Activated T-cell treated with anti-CD3 and anti-CD28 coated beads, Interleukin-2, amount 50 U/mL, for 24 hours (primary cell): Measurements from ENCODE around the gene OR10AG1.

Source experiments
- DNase-seq: peaks from one replicate; pipeline ENCODE4 v3.0.0-alpha.2; 2020
- H3K27ac Mint-ChIP-seq: 2 replicates; pipeline ENCODE4 v1.8.0; 2020; ENCODE audit warnings: mild to moderate bottlenecking, mixed read lengths
- H3K27me3 Mint-ChIP-seq: 2 replicates; pipeline ENCODE4 v1.8.0; 2020; ENCODE audit warnings: mixed read lengths
- H3K36me3 Mint-ChIP-seq: 2 replicates; pipeline ENCODE4 v1.8.0; 2020; ENCODE audit warnings: low read depth, mixed read lengths
- H3K4me1 Mint-ChIP-seq: 2 replicates; pipeline ENCODE4 v1.8.0; 2020; ENCODE audit warnings: low read depth, mixed read lengths
- H3K4me3 Mint-ChIP-seq: 2 replicates; pipeline ENCODE4 v1.8.0; 2020; ENCODE audit warnings: mild to moderate bottlenecking, moderate library complexity, mixed read lengths
- H3K9me3 Mint-ChIP-seq: 2 replicates; pipeline ENCODE4 v1.8.0; 2020; ENCODE audit warnings: mixed read lengths

The OR10AG1 gene

DNA sequence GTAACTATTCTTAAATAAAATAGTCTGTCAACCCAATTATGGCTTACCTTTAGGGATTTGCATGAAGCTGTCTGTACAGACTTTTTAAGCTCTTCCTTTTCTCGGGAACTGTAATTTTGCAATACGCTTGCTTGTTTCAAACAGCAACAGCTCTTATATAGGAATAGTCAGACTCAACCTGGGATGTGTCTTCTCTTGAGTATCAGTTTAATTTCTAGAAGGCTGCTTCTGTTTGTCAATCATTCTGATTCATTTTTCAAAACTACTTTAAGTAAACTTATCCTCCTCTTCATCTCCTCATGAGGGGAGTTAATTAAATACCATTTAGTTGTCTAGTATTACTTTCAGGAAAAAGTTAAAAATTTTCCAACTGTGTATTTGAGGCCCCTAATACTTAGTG is at the start of gene OR10AG1:
TSS of gene OR10AG1 (minus strand) at position 101 of the 400 bp plus-strand sequence. CDS start at position 63, 38 bp downstream.
- H3K4me3 Mint-ChIP-seq: no peak within 1 kb of the TSS
- no peak for DNase-seq
- H3K27me3 Mint-ChIP-seq: no peaks in the 10 kb centered on the region
- peaks cover 27% of the 10 kb centered on the region for H3K9me3 Mint-ChIP-seq
- no peaks in the 10 kb centered on the region for H3K4me1 Mint-ChIP-seq
- no peaks in the 10 kb centered on the region for H3K36me3 Mint-ChIP-seq
- no peak within 1 kb of the TSS for H3K27ac Mint-ChIP-seq

DNA sequence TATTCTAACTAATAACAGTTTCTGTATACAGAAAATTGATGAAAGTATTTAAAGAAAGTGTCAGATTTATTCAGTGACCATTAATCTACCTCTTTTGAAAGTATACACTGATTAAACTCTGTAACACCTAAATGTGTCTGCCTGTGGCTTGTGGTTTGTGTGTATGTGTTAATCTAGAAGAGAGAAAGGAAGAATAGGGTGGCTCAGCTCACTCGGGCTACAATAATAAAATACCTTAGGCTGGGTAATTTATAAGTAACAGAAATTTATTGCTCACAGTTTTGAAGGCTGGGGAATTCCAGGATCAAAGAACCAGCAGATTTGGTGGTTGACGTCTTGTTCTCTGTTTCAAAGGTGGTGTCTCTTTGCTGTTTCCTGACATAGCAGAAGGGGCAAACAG is 44.1 kb upstream of the OR10AG1 start:
- DNase-seq: no peak
- H3K4me1 Mint-ChIP-seq: no peaks in the 10 kb centered on the region
- no peak overlapping the region for H3K4me3 Mint-ChIP-seq
- H3K36me3 Mint-ChIP-seq: no peaks in the 10 kb centered on the region
- H3K9me3 Mint-ChIP-seq: peaks cover 13% of the 10 kb centered on the region
- no peaks in the 10 kb centered on the region for H3K27me3 Mint-ChIP-seq
- no peak overlapping the region for H3K27ac Mint-ChIP-seq

GRCh38 chr11:56010716-56011115 is 41.0 kb upstream of the OR10AG1 start:
- peaks cover 12% of the 10 kb centered on the region for H3K9me3 Mint-ChIP-seq
- no peaks in the 10 kb centered on the region for H3K27me3 Mint-ChIP-seq

DNA sequence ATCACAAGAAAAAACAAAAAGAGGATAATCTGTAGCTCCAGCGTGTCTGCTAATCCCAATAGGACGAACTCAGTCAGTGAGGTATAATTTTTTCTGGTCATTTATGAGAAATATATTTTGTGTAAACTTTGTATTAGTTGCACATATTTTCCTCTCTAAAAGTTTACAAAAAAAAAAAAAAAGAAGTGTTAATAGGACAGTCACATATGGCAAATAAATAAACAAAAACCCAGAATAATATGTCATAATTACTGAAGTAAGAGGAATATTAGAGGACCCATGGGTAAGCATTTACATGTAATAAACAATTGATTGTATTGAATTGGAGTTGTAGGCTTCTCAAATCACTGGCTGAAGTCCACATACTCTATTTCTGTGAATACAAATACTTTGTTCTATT is 24.8 kb upstream of the OR10AG1 start, which contains the start of gene OR5F1:
TSS of gene OR5F1 (minus strand) at position 101 of the 400 bp plus-strand sequence. CDS start at position 101, 0 bp downstream.
- Mint-ChIP-seq H3K36me3 (no peaks in the 10 kb centered on the region), H3K9me3 (peaks cover 31% of the 10 kb centered on the region), H3K4me3 (no peak within 1 kb of the TSS), H3K4me1 (no peaks in the 10 kb centered on the region), H3K27ac (no peak within 1 kb of the TSS), H3K27me3 (no peaks in the 10 kb centered on the region)
- DNase-seq: no peak

More at GRCh38 chr11:56010716-56011115, 41.0 kb upstream of the OR10AG1 start:
- no peak for DNase-seq
- H3K36me3 Mint-ChIP-seq: no peaks in the 10 kb centered on the region
- H3K27ac Mint-ChIP-seq: no peak overlapping the region
- H3K4me3 Mint-ChIP-seq: no peak overlapping the region
- no peaks in the 10 kb centered on the region for H3K4me1 Mint-ChIP-seq

DNA sequence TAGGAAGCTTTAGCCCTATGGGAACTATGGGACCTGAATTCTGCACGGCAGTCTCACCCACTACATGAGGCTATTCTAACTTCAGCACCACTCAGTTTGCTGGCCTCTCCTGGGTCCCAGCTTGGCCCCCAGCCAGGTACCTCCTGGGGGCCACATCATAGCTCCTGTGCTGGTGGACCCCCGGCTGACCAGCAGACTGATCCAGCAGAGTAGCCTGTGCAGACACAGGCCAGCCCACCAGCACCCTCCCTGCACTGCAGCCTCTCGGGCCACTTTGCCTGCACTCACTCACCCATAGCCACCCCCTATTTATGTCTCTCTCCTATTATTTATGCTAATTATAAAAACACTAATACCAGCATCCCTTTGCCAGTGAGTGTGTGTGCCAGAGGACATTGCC is 1.2 kb upstream of the OR10AG1 start:
- Mint-ChIP-seq H3K36me3 (no peaks in the 10 kb centered on the region), H3K4me3 (no peak overlapping the region), H3K4me1 (no peaks in the 10 kb centered on the region), H3K27ac (no peak overlapping the region), H3K27me3 (no peaks in the 10 kb centered on the region), H3K9me3 (peaks cover 25% of the 10 kb centered on the region)
- no peak for DNase-seq

DNA sequence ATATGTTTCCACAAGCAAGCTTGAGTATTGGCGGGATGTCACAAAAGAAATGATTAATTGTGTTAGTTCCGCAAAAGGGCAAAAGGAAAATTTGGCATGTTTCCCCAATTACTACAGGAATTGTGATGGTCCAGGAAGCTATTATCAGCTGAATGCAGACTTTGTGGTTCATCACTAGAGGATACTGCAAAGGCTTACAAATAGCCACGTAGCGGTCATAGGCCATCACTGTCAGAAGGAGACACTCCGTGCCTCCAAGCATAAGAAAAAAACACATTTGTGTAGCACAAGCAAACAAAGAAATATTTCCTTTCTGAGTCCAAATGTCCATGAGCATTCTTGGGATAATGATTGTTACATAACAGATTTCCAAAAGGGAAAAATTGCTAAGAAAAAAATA is 1.8 kb downstream of the OR10AG1 start:
- Mint-ChIP-seq H3K27me3 (no peaks in the 10 kb centered on the region), H3K27ac (no peak overlapping the region), H3K4me1 (no peaks in the 10 kb centered on the region), H3K4me3 (no peak overlapping the region), H3K36me3 (no peaks in the 10 kb centered on the region), H3K9me3 (peaks cover 22% of the 10 kb centered on the region)
- DNase-seq: no peak

- H3K4me1 Mint-ChIP-seq: no peaks in the 10 kb centered on the region
- no peak overlapping the region for H3K27ac Mint-ChIP-seq
- no peak overlapping the region for H3K4me3 Mint-ChIP-seq
- H3K9me3 Mint-ChIP-seq: peaks cover 22% of the 10 kb centered on the region
- no peak for DNase-seq
- no peaks in the 10 kb centered on the region for H3K36me3 Mint-ChIP-seq
- no peaks in the 10 kb centered on the region for H3K27me3 Mint-ChIP-seq
Measured at GRCh38 chr11:55966391-55966790, 3.4 kb downstream of the OR10AG1 start.

DNA sequence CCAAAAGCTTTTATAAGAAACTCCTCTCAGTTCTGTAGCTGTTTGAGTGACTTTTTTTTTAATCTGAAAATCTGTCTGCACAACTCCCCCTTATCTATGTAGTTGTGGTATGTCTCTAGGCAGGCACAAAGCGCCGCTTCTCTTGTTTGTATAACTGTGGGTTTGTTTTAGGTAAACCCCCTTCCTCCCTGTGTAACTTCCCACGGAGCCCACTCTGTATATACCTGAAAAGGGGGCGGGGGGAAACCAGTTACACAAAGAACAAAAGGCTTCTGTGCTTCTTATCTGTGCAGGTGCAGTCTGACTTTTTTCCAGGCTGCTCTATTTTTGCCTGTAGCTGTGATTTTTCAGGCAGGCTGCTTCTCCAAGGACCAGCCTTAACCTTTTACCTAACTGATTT is 13.2 kb downstream of the OR10AG1 start:
- Mint-ChIP-seq H3K36me3 (no peaks in the 10 kb centered on the region), H3K27me3 (no peaks in the 10 kb centered on the region), H3K9me3 (peaks cover 18% of the 10 kb centered on the region), H3K27ac (no peak overlapping the region), H3K4me1 (no peaks in the 10 kb centered on the region), H3K4me3 (no peak overlapping the region)
- no peak for DNase-seq

GRCh38 chr11:55949330-55949729 is 20.4 kb downstream of the OR10AG1 start:
- no peaks in the 10 kb centered on the region for H3K4me1 Mint-ChIP-seq
- no peak for DNase-seq
- no peak overlapping the region for H3K27ac Mint-ChIP-seq
- H3K4me3 Mint-ChIP-seq: no peak overlapping the region
- peaks cover 12% of the 10 kb centered on the region for H3K9me3 Mint-ChIP-seq
- no peaks in the 10 kb centered on the region for H3K27me3 Mint-ChIP-seq
- no peaks in the 10 kb centered on the region for H3K36me3 Mint-ChIP-seq

DNA sequence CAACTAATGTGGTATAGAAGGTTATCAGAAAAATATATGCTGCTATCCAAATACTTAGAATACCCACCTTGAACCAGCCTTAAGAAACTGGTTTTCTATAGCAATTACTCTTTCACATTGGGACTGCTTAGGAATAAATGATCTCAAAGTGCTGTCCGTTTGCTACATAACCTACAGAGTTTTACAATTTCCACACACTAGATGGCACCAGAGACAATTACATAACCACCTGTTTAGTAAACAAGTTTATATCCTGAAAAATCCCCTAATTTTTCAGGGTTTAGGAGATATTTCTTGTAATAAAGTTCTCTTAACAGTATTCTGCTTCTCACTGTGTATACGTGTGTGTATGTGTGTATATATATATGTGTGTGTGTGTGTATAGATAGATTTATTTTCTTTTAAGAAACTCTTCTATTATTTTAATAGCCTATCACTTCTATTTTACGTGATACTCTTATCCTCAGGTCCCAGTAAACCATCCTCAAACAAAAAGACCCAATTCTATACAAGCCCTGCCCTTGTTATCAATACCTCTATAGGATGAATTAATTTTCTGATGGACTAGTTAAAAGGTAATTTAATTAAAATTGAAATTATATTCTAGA is 26.9 kb downstream of the OR10AG1 start:
- H3K36me3 Mint-ChIP-seq: no peaks in the 10 kb centered on the region

DNA sequence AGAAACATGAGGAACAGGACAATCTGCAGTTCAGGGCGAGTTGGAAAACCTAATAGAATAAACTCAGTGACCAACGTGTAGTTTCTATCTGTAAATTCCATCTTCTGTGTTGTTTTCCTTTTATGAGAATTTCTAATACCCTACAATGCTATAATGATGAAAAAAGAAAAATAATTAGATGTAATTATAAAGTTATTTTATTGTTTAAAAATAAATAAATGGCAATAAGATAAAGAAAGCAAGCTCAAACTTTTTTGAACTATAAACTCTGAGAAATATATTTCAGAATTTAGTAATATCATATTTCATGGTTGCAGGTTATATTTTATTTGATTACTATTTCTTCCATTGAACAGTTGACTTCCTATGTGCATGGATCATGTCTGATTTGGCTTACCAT is 33.4 kb downstream of the OR10AG1 start, which contains the start of gene OR5I1:
TSS of gene OR5I1 (minus strand) at position 101 of the 400 bp plus-strand sequence. CDS start at position 101, 0 bp downstream.
- Mint-ChIP-seq H3K27ac (no peak within 1 kb of the TSS), H3K4me1 (no peaks in the 10 kb centered on the region), H3K9me3 (peaks cover 12% of the 10 kb centered on the region), H3K36me3 (no peaks in the 10 kb centered on the region), H3K27me3 (no peaks in the 10 kb centered on the region), H3K4me3 (no peak within 1 kb of the TSS)
- no peak for DNase-seq

More for the DNA sequence above, 26.9 kb downstream of the OR10AG1 start:
- H3K27ac Mint-ChIP-seq: no peak overlapping the region
- no peak for DNase-seq
- H3K4me3 Mint-ChIP-seq: no peak overlapping the region
- peaks cover 1% of the 10 kb centered on the region for H3K9me3 Mint-ChIP-seq
- no peaks in the 10 kb centered on the region for H3K27me3 Mint-ChIP-seq
- H3K4me1 Mint-ChIP-seq: no peaks in the 10 kb centered on the region

GRCh38 chr11:55920537-55920936 is 49.2 kb downstream of the OR10AG1 start:
- H3K27me3 Mint-ChIP-seq: no peaks in the 10 kb centered on the region
- H3K9me3 Mint-ChIP-seq: peaks cover 12% of the 10 kb centered on the region
- no peak overlapping the region for H3K27ac Mint-ChIP-seq
- H3K4me1 Mint-ChIP-seq: no peaks in the 10 kb centered on the region
- no peak overlapping the region for H3K4me3 Mint-ChIP-seq
- DNase-seq: no peak
- no peaks in the 10 kb centered on the region for H3K36me3 Mint-ChIP-seq
